Measurements from ENCODE around the gene GZMH. TPM values are rescaled to one million over a fixed set of nuclear protein-coding genes. Genes with fewer than 3 reads are reported as not detected.

GZMH gene
- total RNA-seq, 1 donor from 2014 or later, result not detected

GRCh38 chr14:24578558-24578957 lies 30.9 kb downstream of the GZMH start:
- TF ChIP-seq, protein P1, sequence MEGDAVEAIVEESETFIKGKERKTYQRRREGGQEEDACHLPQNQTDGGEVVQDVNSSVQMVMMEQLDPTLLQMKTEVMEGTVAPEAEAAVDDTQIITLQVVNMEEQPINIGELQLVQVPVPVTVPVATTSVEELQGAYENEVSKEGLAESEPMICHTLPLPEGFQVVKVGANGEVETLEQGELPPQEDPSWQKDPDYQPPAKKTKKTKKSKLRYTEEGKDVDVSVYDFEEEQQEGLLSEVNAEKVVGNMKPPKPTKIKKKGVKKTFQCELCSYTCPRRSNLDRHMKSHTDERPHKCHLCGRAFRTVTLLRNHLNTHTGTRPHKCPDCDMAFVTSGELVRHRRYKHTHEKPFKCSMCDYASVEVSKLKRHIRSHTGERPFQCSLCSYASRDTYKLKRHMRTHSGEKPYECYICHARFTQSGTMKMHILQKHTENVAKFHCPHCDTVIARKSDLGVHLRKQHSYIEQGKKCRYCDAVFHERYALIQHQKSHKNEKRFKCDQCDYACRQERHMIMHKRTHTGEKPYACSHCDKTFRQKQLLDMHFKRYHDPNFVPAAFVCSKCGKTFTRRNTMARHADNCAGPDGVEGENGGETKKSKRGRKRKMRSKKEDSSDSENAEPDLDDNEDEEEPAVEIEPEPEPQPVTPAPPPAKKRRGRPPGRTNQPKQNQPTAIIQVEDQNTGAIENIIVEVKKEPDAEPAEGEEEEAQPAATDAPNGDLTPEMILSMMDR (conservative IDR thresholded peaks at IDR 0.05), result no peak
- DNase-seq (ENCODE audit: low read depth, low spot score), result no peak
- Mint-ChIP-seq H3K27ac (ENCODE audit: unreplicated experiment) (no peak overlapping the region), H3K9me3 (no peaks in the 10 kb centered on the region), H3K4me1 (no peaks in the 10 kb centered on the region), H3K4me3 (no peak overlapping the region), H3K36me3 (ENCODE audit: low read depth) (no peaks in the 10 kb centered on the region), H3K27me3 (ENCODE audit: low read depth) (peaks cover 10% of the 10 kb centered on the region)

- H3K36me3 Mint-ChIP-seq (ENCODE audit: low read depth), result no peaks in the 10 kb centered on the region
- H3K27ac Mint-ChIP-seq (ENCODE audit: unreplicated experiment), result no peak overlapping the region
- TF ChIP-seq, protein P1 (conservative IDR thresholded peaks at IDR 0.05), result no peak
- no peak overlapping the region for H3K4me3 Mint-ChIP-seq
- no peak for DNase-seq (ENCODE audit: low read depth, low spot score)
- no peaks in the 10 kb centered on the region for H3K4me1 Mint-ChIP-seq
- H3K9me3 Mint-ChIP-seq, result no peaks in the 10 kb centered on the region
- peaks cover 14% of the 10 kb centered on the region for H3K27me3 Mint-ChIP-seq (ENCODE audit: low read depth)
Observed at GRCh38 chr14:24576771-24577170, 32.7 kb downstream of the GZMH start.

- Mint-ChIP-seq H3K27me3 (ENCODE audit: low read depth) (peaks cover 19% of the 10 kb centered on the region), H3K4me3 (no peak within 1 kb of the TSS), H3K36me3 (ENCODE audit: low read depth) (no peaks in the 10 kb centered on the region), H3K9me3 (no peaks in the 10 kb centered on the region), H3K4me1 (no peaks in the 10 kb centered on the region), H3K27ac (ENCODE audit: unreplicated experiment) (no peak within 1 kb of the TSS)
- DNase-seq (ENCODE audit: low read depth, low spot score), result no peak
- TF ChIP-seq, protein P1 (conservative IDR thresholded peaks at IDR 0.05), result no peak
Observed at GRCh38 chr14:24576182-24576581, 33.3 kb downstream of the GZMH start, which contains the start of gene CTSG. Gene CTSG, minus strand, starts transcription at chr14:24576250. Its CDS starts 27 bp downstream, at chr14:24576223.

- Mint-ChIP-seq H3K27me3 (ENCODE audit: low read depth) (peaks cover 27% of the 10 kb centered on the region), H3K4me1 (no peaks in the 10 kb centered on the region), H3K4me3 (no peak overlapping the region), H3K36me3 (ENCODE audit: low read depth) (no peaks in the 10 kb centered on the region), H3K27ac (ENCODE audit: unreplicated experiment) (no peak overlapping the region), H3K9me3 (no peaks in the 10 kb centered on the region)
- DNase-seq (ENCODE audit: low read depth, low spot score), result no peak
- TF ChIP-seq, protein P1 (conservative IDR thresholded peaks at IDR 0.05), result no peak
Observed at GRCh38 chr14:24574206-24574774, 35.2 kb downstream of the GZMH start.

DNA sequence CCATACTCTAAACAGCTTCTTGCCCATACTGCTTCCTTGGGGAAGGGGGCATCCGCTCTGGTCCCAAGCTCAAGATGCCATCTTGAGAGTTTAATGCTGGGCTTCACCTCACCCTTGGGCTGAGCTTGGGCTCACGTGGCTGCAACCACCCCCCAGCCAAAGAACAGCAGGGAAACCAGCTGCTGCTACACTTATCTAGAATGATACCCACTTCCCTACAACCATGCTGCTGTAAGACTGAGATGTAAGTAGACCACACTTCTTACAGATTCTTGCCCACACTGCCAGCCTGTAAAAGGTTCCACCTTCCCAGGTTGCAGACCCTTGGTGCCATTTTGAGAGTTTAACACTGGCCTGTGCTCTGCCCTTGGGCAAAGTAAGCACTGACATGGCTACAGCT lies 43.2 kb downstream of the GZMH start:
- peaks cover 19% of the 10 kb centered on the region for H3K27me3 Mint-ChIP-seq (ENCODE audit: low read depth)
- H3K36me3 Mint-ChIP-seq (ENCODE audit: low read depth), result no peaks in the 10 kb centered on the region
- TF ChIP-seq, protein P1 (conservative IDR thresholded peaks at IDR 0.05), result no peak
- H3K9me3 Mint-ChIP-seq, result peaks cover 13% of the 10 kb centered on the region
- H3K27ac Mint-ChIP-seq (ENCODE audit: unreplicated experiment), result no peak overlapping the region
- no peaks in the 10 kb centered on the region for H3K4me1 Mint-ChIP-seq
- no peak for DNase-seq (ENCODE audit: low read depth, low spot score)
- no peak overlapping the region for H3K4me3 Mint-ChIP-seq
